Keratinocyte (primary cell): ENCODE data around the gene DDX20. TPM values are rescaled to one million over a fixed set of nuclear protein-coding genes. Genes with fewer than 3 reads are reported as not detected.

Experiments used
- DNase-seq: peaks from one replicate; pipeline ENCODE4 v3.0.0-alpha.2; 2011; ENCODE audit warnings: low read depth, missing footprints, low spot score
- FAIRE-seq: peaks from 2 replicates; lab custom pipeline; 2011; peaks lifted over from hg19 to GRCh38; lab: Jason Lieb, UNC
- H2AFZ ChIP-seq: 2 replicates; pipeline ENCODE4 v1.6.0; 2012; ENCODE audit warnings: low read length, control low read depth, inconsistent platforms; ENCODE audit not compliant: control insufficient read depth
- H3K27ac ChIP-seq: 2 replicates; pipeline ENCODE4 v1.5.1; 2011; ENCODE audit warnings: low read length; ENCODE audit not compliant: control insufficient read depth, insufficient read depth
- H3K27me3 ChIP-seq: 3 replicates; pipeline ENCODE4 v1.6.0; 2011; ENCODE audit warnings: low read length; ENCODE audit not compliant: control insufficient read depth, insufficient read depth; ENCODE audit errors: extremely low read depth
- H3K36me3 ChIP-seq, 2 experiments: 2 replicates in 1 of 2; 3 replicates in 1 of 2; pipeline ENCODE4 v1.5.1; 2011; ENCODE audit warnings: low read length in 2 of 2, mild to moderate bottlenecking in 1 of 2; ENCODE audit not compliant: control insufficient read depth in 2 of 2, insufficient read depth in 2 of 2; ENCODE audit errors: extremely low read depth in 1 of 2
- H3K4me1 ChIP-seq: 3 replicates; pipeline ENCODE4 v1.5.1; 2011; ENCODE audit warnings: low read length; ENCODE audit not compliant: control insufficient read depth, insufficient read depth; ENCODE audit errors: extremely low read depth
- H3K4me2 ChIP-seq: 3 replicates; pipeline ENCODE4 v1.6.0; 2011; ENCODE audit warnings: low read depth, low read length; ENCODE audit not compliant: control insufficient read depth, insufficient read depth; ENCODE audit errors: extremely low read depth
- H3K4me3 ChIP-seq, 3 experiments: fragments of 200-600 bp in 1 of 3; sonication (generic) in 1 of 3; 2 replicates in 2 of 3; 3 replicates in 1 of 3; pipeline ENCODE4 v1.5.1; 2011 to 2016; ENCODE audit warnings: low read length in 3 of 3, mild to moderate bottlenecking in 3 of 3, control low read depth in 2 of 3, inconsistent platforms in 1 of 3, low read depth in 1 of 3, mixed read lengths in 1 of 3, mixed run types in 1 of 3, moderate library complexity in 1 of 3; ENCODE audit not compliant: control insufficient read depth in 2 of 3, insufficient read depth in 2 of 3; ENCODE audit errors: extremely low read depth in 1 of 3
- H3K79me2 ChIP-seq: 2 replicates; pipeline ENCODE4 v1.6.0; 2012; ENCODE audit warnings: low read length; ENCODE audit not compliant: control insufficient read depth, insufficient read depth
- H3K9ac ChIP-seq: 3 replicates; pipeline ENCODE4 v1.6.0; 2011; ENCODE audit warnings: low read length; ENCODE audit not compliant: control insufficient read depth, insufficient read depth; ENCODE audit errors: extremely low read depth
- H3K9me1 ChIP-seq: 3 replicates; pipeline ENCODE4 v1.6.0; 2011; ENCODE audit warnings: low read length; ENCODE audit not compliant: control insufficient read depth, insufficient read depth; ENCODE audit errors: extremely low read depth
- H3K9me3 ChIP-seq: 2 replicates; pipeline ENCODE4 v1.5.1; 2012; ENCODE audit warnings: low read depth, low read length; ENCODE audit not compliant: control insufficient read depth
- H4K20me1 ChIP-seq: 3 replicates; pipeline ENCODE4 v1.6.0; 2011; ENCODE audit warnings: low read length; ENCODE audit not compliant: control insufficient read depth, insufficient read depth; ENCODE audit errors: extremely low read depth
- CTCF ChIP-seq, 3 experiments: IDR thresholded peaks in 1 of 3; conservative IDR thresholded peaks in 1 of 3; optimal IDR thresholded peaks in 1 of 3; 2 replicates in 2 of 3; 3 replicates in 1 of 3; pipeline versions ENCODE3 to v1.5.1; 2011; ENCODE audit warnings: low read length in 3 of 3, mild to moderate bottlenecking in 3 of 3, moderate library complexity in 2 of 3, control low read depth in 1 of 3, inconsistent platforms in 1 of 3; ENCODE audit not compliant: insufficient read depth in 2 of 3; ENCODE audit errors: extremely low read depth in 1 of 3
- EZH2 ChIP-seq: IDR thresholded peaks from one replicate; pipeline ENCODE4 v1.6.1; 2012; ENCODE audit warnings: inconsistent platforms, mild to moderate bottlenecking, low read length, moderate library complexity
- dilution Hi-C: fragments of 300-500 bp; cut with MboI; formaldehyde crosslinking; loops from one replicate; pipeline ENCODE4 v1.7.0; 2020; ENCODE audit warnings: low sequenced_read_pairs; ENCODE audit not compliant: extremely low pct_ligation_motif_present
- polyA plus RNA-seq, 5 experiments: library from polyadenylated mRNA; depleted of rRNA in 3 of 5; stranded (reverse) in 3 of 5; stranded (forward) in 1 of 5; unstranded in 1 of 5; fragments of >200 nt; gene quantifications; 1 replicate in 1 of 5; 2 replicates in 3 of 5; 3 replicates in 1 of 5; pipeline versions ENCODE4 v1.2.1 to v1.2.3, GENCODE V29; 2011 to 2012; ENCODE audit warnings: missing spikeins in 2 of 5, low read depth in 1 of 5, low replicate concordance in 1 of 5

DDX20 gene
- polyA plus RNA-seq, 1 donor (not counting 4 experiments of a cell fraction or from before 2014, with no cell fraction given): 14.8 TPM

DNA sequence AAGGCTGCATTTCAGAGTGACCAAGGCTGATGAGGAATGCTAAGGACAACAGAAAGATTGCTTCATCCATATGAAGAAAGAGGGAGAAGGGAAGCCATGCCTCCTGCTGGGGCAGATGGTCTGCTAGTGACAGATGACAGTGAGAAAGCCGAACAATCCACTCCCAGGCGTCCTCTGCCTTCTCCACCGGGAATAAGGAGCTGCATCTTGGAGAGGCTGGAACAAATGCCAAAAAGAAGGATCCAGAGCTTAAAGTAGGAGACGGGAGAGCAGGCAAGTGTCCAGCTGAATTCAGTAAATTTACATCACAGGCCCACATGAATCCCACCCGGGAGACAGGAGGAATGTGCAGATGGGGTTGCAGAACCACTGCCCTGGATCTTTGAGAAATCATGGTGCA, 33.4 kb downstream of the DDX20 start:
- no peak for DNase-seq
- no peak for FAIRE-seq
- Histone ChIP-seq H3K79me2 (no peaks in the 10 kb centered on the region), H4K20me1 (no peaks in the 10 kb centered on the region), H3K9me3 (no peaks in the 10 kb centered on the region), H3K36me3 (no peaks in the 10 kb centered on the region), H3K4me3 (no peak overlapping the region), H3K4me1 (no peaks in the 10 kb centered on the region), H3K9me1 (no peaks in the 10 kb centered on the region), H2AFZ (no peak overlapping the region), H3K9ac (no peak overlapping the region), H3K27ac (no peak overlapping the region), H3K4me2 (no peak overlapping the region), H3K27me3 (peaks cover 7% of the 10 kb centered on the region)
- no peak for TF ChIP-seq EZH2
- no peak for TF ChIP-seq CTCF (optimal IDR thresholded peaks at IDR 0.05 in 1 of 3, IDR thresholded peaks at IDR 0.05 in 1 of 3, conservative IDR thresholded peaks at IDR 0.05 in 1 of 3; ENCODE audit: extremely low read depth in 1 of 3, insufficient read depth in 2 of 3, low read length in 3 of 3)
- dilution Hi-C loops: no loop called here

- H3K9ac ChIP-seq: no peak overlapping the region
- TF ChIP-seq EZH2: no peak
- no peak for TF ChIP-seq CTCF (optimal IDR thresholded peaks at IDR 0.05 in 1 of 3, IDR thresholded peaks at IDR 0.05 in 1 of 3, conservative IDR thresholded peaks at IDR 0.05 in 1 of 3; ENCODE audit: extremely low read depth in 1 of 3, insufficient read depth in 2 of 3, low read length in 3 of 3)
- no peak overlapping the region for H3K4me3 ChIP-seq
- H3K4me2 ChIP-seq: no peak overlapping the region
- H3K27ac ChIP-seq: no peak overlapping the region
- no peak overlapping the region for H2AFZ ChIP-seq
- no peaks in the 10 kb centered on the region for H4K20me1 ChIP-seq
- dilution Hi-C loops: no loop called here
- H3K36me3 ChIP-seq: no peaks in the 10 kb centered on the region
- H3K79me2 ChIP-seq: no peaks in the 10 kb centered on the region
- no peaks in the 10 kb centered on the region for H3K9me1 ChIP-seq
- DNase-seq (no peak), FAIRE-seq (no peak)
- no peaks in the 10 kb centered on the region for H3K4me1 ChIP-seq
- H3K27me3 ChIP-seq: peaks cover 7% of the 10 kb centered on the region
- H3K9me3 ChIP-seq: no peaks in the 10 kb centered on the region
Measured at GRCh38 chr1:111789666-111790316, 34.1 kb downstream of the DDX20 start.
